CD8-positive, alpha-beta memory T cell (primary cell): ENCODE measurements around the gene ASPA. TPM values are rescaled to one million over a fixed set of nuclear protein-coding genes. Genes with fewer than 3 reads are reported as not detected.
A peak's percentile ranks its signal among the peaks of the same experiment; 100 is the strongest.
"Not testable (repeated sequence)": the region's sequence is repeated elsewhere in the genome, so short reads cannot be mapped to it uniquely, and the experiment has no call there.

ENCODE experiments used
- CTCF ChIA-PET: fragments of 350-600 bp; sonication (Branson Sonifier 250); formaldehyde crosslinking; loops from one replicate; lab custom pipeline; 2021; ENCODE audit warnings: antibody characterized with exemption; lab: Charles Lee
- POLR2A ChIA-PET: fragments of 350-600 bp; sonication (Branson Sonifier 250); formaldehyde crosslinking; loops from one replicate; lab custom pipeline; 2021; ENCODE audit warnings: antibody characterized with exemption; lab: Charles Lee
- DNase-seq, 5 donors: peaks; one replicate each; pipeline versions ENCODE4 v3.0.0 to v3.0.0-alpha.2; 2020 to 2022; ENCODE audit warnings: mixed read lengths in 1 of 5
- H3K27ac ChIP-seq: one replicate; pipeline ENCODE4 v1.7.0; 2013; ENCODE audit warnings: low read depth, mild to moderate bottlenecking, low read length, moderate library complexity
- H3K27me3 ChIP-seq: 2 replicates; pipeline ENCODE4 v1.7.0; 2013; ENCODE audit warnings: low read length, mild to moderate bottlenecking; ENCODE audit not compliant: insufficient read depth, poor library complexity, severe bottlenecking
- H3K36me3 ChIP-seq: 2 replicates; pipeline ENCODE4 v1.7.0; 2013; ENCODE audit warnings: mild to moderate bottlenecking, low read length, moderate library complexity; ENCODE audit not compliant: insufficient read depth
- H3K4me1 ChIP-seq: 2 replicates; pipeline ENCODE4 v1.7.0; 2013; ENCODE audit warnings: mild to moderate bottlenecking, low read length, moderate library complexity; ENCODE audit not compliant: insufficient read depth
- H3K4me3 ChIP-seq: 2 replicates; pipeline ENCODE4 v1.7.0; 2013; ENCODE audit warnings: mild to moderate bottlenecking, low read length
- H3K9me3 ChIP-seq: 2 replicates; pipeline ENCODE4 v1.7.0; 2013; ENCODE audit warnings: mild to moderate bottlenecking, low read length
- H3K27ac Mint-ChIP-seq, 8 donors: one replicate each; pipeline ENCODE4 v1.8.0; 2020 to 2021; ENCODE audit warnings: mixed read lengths in 8 of 8, mild to moderate bottlenecking in 6 of 8, inconsistent platforms in 3 of 8, moderate library complexity in 3 of 8
- H3K27me3 Mint-ChIP-seq, 2 donors: one replicate each; pipeline ENCODE4 v1.8.0; 2020 to 2021; ENCODE audit warnings: mixed read lengths in 2 of 2, mild to moderate bottlenecking in 1 of 2, moderate library complexity in 1 of 2
- H3K36me3 Mint-ChIP-seq, 3 donors: one replicate each; pipeline ENCODE4 v1.8.0; 2020 to 2021; ENCODE audit warnings: mixed read lengths in 3 of 3, inconsistent platforms in 1 of 3, mild to moderate bottlenecking in 1 of 3
- H3K4me1 Mint-ChIP-seq, 3 donors: one replicate each; pipeline ENCODE4 v1.8.0; 2020 to 2021; ENCODE audit warnings: mixed read lengths in 3 of 3, inconsistent platforms in 1 of 3, mild to moderate bottlenecking in 1 of 3
- H3K4me3 Mint-ChIP-seq, 7 donors: one replicate each; pipeline ENCODE4 v1.8.0; 2020 to 2021; ENCODE audit warnings: mixed read lengths in 7 of 7, mild to moderate bottlenecking in 6 of 7, moderate library complexity in 4 of 7, inconsistent platforms in 2 of 7
- H3K9me3 Mint-ChIP-seq, 5 donors: one replicate each; pipeline ENCODE4 v1.8.0; 2020 to 2022; ENCODE audit warnings: mixed read lengths in 5 of 5, mild to moderate bottlenecking in 3 of 5, moderate library complexity in 2 of 5, inconsistent platforms in 1 of 5
- polyA plus RNA-seq: library from polyadenylated mRNA; unstranded; fragments of 300-500 nt; fragmentation: Illumina TruSeq; gene quantifications from one replicate; pipeline ENCODE4 v1.2.3, GENCODE V29; 2021
- total RNA-seq, 2 experiments: library from RNA; stranded (reverse); gene quantifications; one replicate each; pipeline ENCODE4 v1.2.3, GENCODE V29; 2021

Gene ASPA
- total and polyA plus RNA-seq, 3 experiments from 2014 or later, result not detected

GRCh38 chr17:3510090-3510489 lies 34.3 kb downstream of the ASPA start:
- Mint-ChIP-seq H3K36me3 (peaks cover 0 to 9% (median 0%) of the 10 kb centered on the region in 3 donors), H3K27me3 (peaks cover 10 to 25% of the 10 kb centered on the region in 2 donors), H3K27ac (no peak overlapping the region), H3K9me3 (peaks cover 0 to 4% (median 3%) of the 10 kb centered on the region in 5 donors), H3K4me3 (no peak overlapping the region), H3K4me1 (peaks cover 3 to 5% (median 5%) of the 10 kb centered on the region in 3 donors)
- Histone ChIP-seq H3K36me3 (no peaks in the 10 kb centered on the region), H3K27me3 (no peaks in the 10 kb centered on the region), H3K4me1 (no peaks in the 10 kb centered on the region), H3K4me3 (no peak overlapping the region), H3K9me3 (no peaks in the 10 kb centered on the region), H3K27ac (no peak overlapping the region)
- ChIA-PET CTCF (no interaction called here), POLR2A (no interaction called here)
- no peak for DNase-seq

GRCh38 chr17:3511852-3512504 lies 36.2 kb downstream of the ASPA start:
- Histone ChIP-seq H3K4me1 (no peaks in the 10 kb centered on the region), H3K27ac (no peak overlapping the region), H3K36me3 (no peaks in the 10 kb centered on the region), H3K9me3 (no peaks in the 10 kb centered on the region), H3K27me3 (no peaks in the 10 kb centered on the region), H3K4me3 (no peak overlapping the region)
- H3K4me3 Mint-ChIP-seq, result no peak overlapping the region
- ChIA-PET CTCF (no interaction called here), POLR2A (no interaction called here)
- peaks cover 2 to 20% of the 10 kb centered on the region in 2 donors for H3K27me3 Mint-ChIP-seq
- peaks cover 0 to 9% (median 1%) of the 10 kb centered on the region in 3 donors for H3K36me3 Mint-ChIP-seq
- no peak overlapping the region for H3K27ac Mint-ChIP-seq
- H3K9me3 Mint-ChIP-seq, result peaks cover 0 to 4% (median 3%) of the 10 kb centered on the region in 5 donors
- peaks cover 5 to 10% (median 7%) of the 10 kb centered on the region in 3 donors for H3K4me1 Mint-ChIP-seq
- no peak for DNase-seq

GRCh38 chr17:3512505-3513171 lies 36.8 kb downstream of the ASPA start:
- H3K27me3 Mint-ChIP-seq, result peaks cover 2 to 15% of the 10 kb centered on the region in 2 donors
- POLR2A ChIA-PET, result no interaction called here
- no peak overlapping the region for H3K27ac Mint-ChIP-seq
- Histone ChIP-seq H3K27me3 (no peaks in the 10 kb centered on the region), H3K9me3 (no peaks in the 10 kb centered on the region), H3K36me3 (no peaks in the 10 kb centered on the region), H3K4me3 (no peak overlapping the region), H3K4me1 (no peaks in the 10 kb centered on the region), H3K27ac (no peak overlapping the region)
- H3K4me1 Mint-ChIP-seq, result peaks cover 5 to 10% (median 7%) of the 10 kb centered on the region in 3 donors
- peaks cover 0 to 9% (median 1%) of the 10 kb centered on the region in 3 donors for H3K36me3 Mint-ChIP-seq
- H3K9me3 Mint-ChIP-seq, result peaks cover 0 to 3% (median 2%) of the 10 kb centered on the region in 5 donors
- H3K4me3 Mint-ChIP-seq, result no peak overlapping the region
- DNase-seq, result no peak
- CTCF ChIA-PET, result no interaction called here

GRCh38 chr17:3513305-3514035 lies 37.7 kb downstream of the ASPA start:
- Histone ChIP-seq H3K27me3 (no peaks in the 10 kb centered on the region), H3K27ac (no peak overlapping the region), H3K9me3 (no peaks in the 10 kb centered on the region), H3K4me1 (no peaks in the 10 kb centered on the region), H3K4me3 (no peak overlapping the region), H3K36me3 (no peaks in the 10 kb centered on the region)
- DNase-seq, result no peak
- peak overlapping the region in 1 of 8 donors; percentile 86 for H3K27ac Mint-ChIP-seq
- H3K36me3 Mint-ChIP-seq, result peaks cover 1 to 9% (median 1%) of the 10 kb centered on the region in 3 donors
- peaks cover 5 to 10% (median 7%) of the 10 kb centered on the region in 3 donors for H3K4me1 Mint-ChIP-seq
- H3K9me3 Mint-ChIP-seq, result peaks cover 0 to 3% (median 2%) of the 10 kb centered on the region in 5 donors
- H3K27me3 Mint-ChIP-seq, result peaks cover 4 to 13% of the 10 kb centered on the region in 2 donors
- CTCF ChIA-PET, result no interaction called here
- POLR2A ChIA-PET, result no interaction called here
- peak overlapping the region in 1 of 7 donors; percentile 52 for H3K4me3 Mint-ChIP-seq

- POLR2A ChIA-PET, H3K27ac Mint-ChIP-seq, CTCF ChIA-PET, H3K36me3 ChIP-seq, H3K27me3 ChIP-seq, DNase-seq, H3K4me3 ChIP-seq, H3K27ac ChIP-seq, H3K36me3 Mint-ChIP-seq, H3K9me3 Mint-ChIP-seq, H3K9me3 ChIP-seq, H3K4me3 Mint-ChIP-seq, H3K4me1 ChIP-seq: not testable (repeated sequence)
- Mint-ChIP-seq H3K4me1 (peaks cover 5 to 10% (median 7%) of the 10 kb centered on the region in 3 donors), H3K27me3 (peaks cover 4 to 11% of the 10 kb centered on the region in 2 donors)
These were observed 38.4 kb downstream of the ASPA start for GRCh38 chr17:3514167-3514566.

GRCh38 chr17:3514873-3515272 lies 39.1 kb downstream of the ASPA start:
- DNase-seq, result peak in 1 of 5 donors; percentile 35
- Mint-ChIP-seq H3K9me3 (no peaks in the 10 kb centered on the region), H3K4me1 (peaks cover 5 to 10% (median 7%) of the 10 kb centered on the region in 3 donors), H3K27me3 (peaks cover 1 to 8% of the 10 kb centered on the region in 2 donors), H3K4me3 (peak overlapping the region in 2 of 7 donors; percentile 9 to 10), H3K36me3 (peaks cover under 1 to 1% (median 1%) of the 10 kb centered on the region in 3 donors), H3K27ac (peak overlapping the region in 6 of 8 donors; percentile 32 to 87 (median 72))
- Histone ChIP-seq H3K9me3 (no peaks in the 10 kb centered on the region), H3K27ac (no peak overlapping the region), H3K4me1 (no peaks in the 10 kb centered on the region), H3K4me3 (no peak overlapping the region), H3K36me3 (no peaks in the 10 kb centered on the region), H3K27me3 (no peaks in the 10 kb centered on the region)
- POLR2A ChIA-PET, result no interaction called here
- CTCF ChIA-PET, result no interaction called here

GRCh38 chr17:3519472-3519871 lies 43.7 kb downstream of the ASPA start:
- H3K27me3 ChIP-seq, H3K4me1 ChIP-seq, H3K27me3 Mint-ChIP-seq, H3K9me3 ChIP-seq, H3K27ac Mint-ChIP-seq, H3K9me3 Mint-ChIP-seq, H3K36me3 ChIP-seq, H3K4me3 Mint-ChIP-seq, H3K36me3 Mint-ChIP-seq, H3K27ac ChIP-seq, POLR2A ChIA-PET, H3K4me3 ChIP-seq, DNase-seq, CTCF ChIA-PET: not testable (repeated sequence)
- peaks cover 5 to 10% (median 7%) of the 10 kb centered on the region in 3 donors for H3K4me1 Mint-ChIP-seq

- H3K4me1 Mint-ChIP-seq, result no peaks in the 10 kb centered on the region
- no peak overlapping the region for H3K27ac Mint-ChIP-seq
- Histone ChIP-seq H3K27me3 (no peaks in the 10 kb centered on the region), H3K4me3 (no peak overlapping the region), H3K9me3 (no peaks in the 10 kb centered on the region), H3K36me3 (no peaks in the 10 kb centered on the region), H3K4me1 (no peaks in the 10 kb centered on the region), H3K27ac (no peak overlapping the region)
- no peaks in the 10 kb centered on the region for H3K9me3 Mint-ChIP-seq
- CTCF ChIA-PET, result no interaction called here
- peaks cover 0 to 8% of the 10 kb centered on the region in 2 donors for H3K27me3 Mint-ChIP-seq
- POLR2A ChIA-PET, result no interaction called here
- no peak for DNase-seq
- no peaks in the 10 kb centered on the region for H3K36me3 Mint-ChIP-seq
- H3K4me3 Mint-ChIP-seq, result no peak overlapping the region
These were observed 48.2 kb downstream of the ASPA start for GRCh38 chr17:3524024-3524423.
